ENCODE measurements around the gene LTBP3. TPM values are rescaled to one million over a fixed set of nuclear protein-coding genes. Genes with fewer than 3 reads are reported as not detected.

LTBP3 gene
- total and polyA plus RNA-seq, 9 of the 15 experiments (the other 6 are each of a cell fraction or from before 2014, with no cell fraction given) = 0.06 to 20.5 (median 4.8) TPM

- TF ChIP-seq STAT6 (CRISPR knock-in tag; IDR thresholded peaks at IDR 0.05) (peak; percentile 22; the same call in 1 of the 2 replicates), CHD1 (IDR thresholded peaks at IDR 0.05; ENCODE audit: low read length) (peak; percentile 91), ZNF696 (CRISPR knock-in tag; conservative IDR thresholded peaks at IDR 0.05) (0 out of 2 replicates have a peak, but pooled peaks have one; percentile 52), ZFPM2 (CRISPR knock-in tag; IDR thresholded peaks at IDR 0.05) (0 out of 2 replicates have a peak, but pooled peaks have one; percentile 57), ZNF436 (CRISPR knock-in tag; IDR thresholded peaks at IDR 0.05) (peak; percentile 5; the same call in 1 of the 2 replicates), ZNF197 (CRISPR knock-in tag; IDR thresholded peaks at IDR 0.05; ENCODE audit: low read depth) (no peak), PML (IDR thresholded peaks at IDR 0.05; ENCODE audit: low read length) (peak; percentile 43), PCBP1 (IDR thresholded peaks at IDR 0.05; ENCODE audit: low read depth, low read length, poor library complexity, severe bottlenecking) (no peak), ESRRB (CRISPR knock-in tag; IDR thresholded peaks at IDR 0.05; ENCODE audit: borderline replicate concordance) (0 out of 2 replicates have a peak, but pooled peaks have one; percentile 41), RHOXF2B (CRISPR knock-in tag; conservative IDR thresholded peaks at IDR 0.05) (0 out of 2 replicates have a peak, but pooled peaks have one; percentile 9), PHF21A (IDR thresholded peaks at IDR 0.05; ENCODE audit: borderline replicate concordance, low read depth) (no peak), MBD1 (CRISPR knock-in tag; IDR thresholded peaks at IDR 0.05) (no peak), TBL1XR1 (IDR thresholded peaks at IDR 0.05; ENCODE audit: low read length in 2 of 2) (peak; percentile 83 to 88), TCF3 (CRISPR knock-in tag; IDR thresholded peaks at IDR 0.05) (no peak), ERF (CRISPR knock-in tag; IDR thresholded peaks at IDR 0.05) (peak; percentile 65; the same call in 1 of the 2 replicates), BRD4 (IDR thresholded peaks at IDR 0.05) (no peak; the same call in 1 of the 2 replicates), PTBP1 (IDR thresholded peaks at IDR 0.05; ENCODE audit: low read depth, low read length) (0 out of 2 replicates have a peak, but pooled peaks have one; percentile 67), ZNF23 (CRISPR knock-in tag; IDR thresholded peaks at IDR 0.05) (peak; percentile 77), ZNF3 (CRISPR knock-in tag; IDR thresholded peaks at IDR 0.05) (peak; percentile 61; the same call in 1 of the 2 replicates)
- TF ChIP-seq, protein P1, sequence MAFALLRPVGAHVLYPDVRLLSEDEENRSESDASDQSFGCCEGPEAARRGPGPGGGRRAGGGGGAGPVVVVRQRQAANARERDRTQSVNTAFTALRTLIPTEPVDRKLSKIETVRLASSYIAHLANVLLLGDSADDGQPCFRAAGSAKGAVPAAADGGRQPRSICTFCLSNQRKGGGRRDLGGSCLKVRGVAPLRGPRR (CRISPR knock-in tag; IDR thresholded peaks at IDR 0.05) = no peak
- TF ChIP-seq, protein P2, sequence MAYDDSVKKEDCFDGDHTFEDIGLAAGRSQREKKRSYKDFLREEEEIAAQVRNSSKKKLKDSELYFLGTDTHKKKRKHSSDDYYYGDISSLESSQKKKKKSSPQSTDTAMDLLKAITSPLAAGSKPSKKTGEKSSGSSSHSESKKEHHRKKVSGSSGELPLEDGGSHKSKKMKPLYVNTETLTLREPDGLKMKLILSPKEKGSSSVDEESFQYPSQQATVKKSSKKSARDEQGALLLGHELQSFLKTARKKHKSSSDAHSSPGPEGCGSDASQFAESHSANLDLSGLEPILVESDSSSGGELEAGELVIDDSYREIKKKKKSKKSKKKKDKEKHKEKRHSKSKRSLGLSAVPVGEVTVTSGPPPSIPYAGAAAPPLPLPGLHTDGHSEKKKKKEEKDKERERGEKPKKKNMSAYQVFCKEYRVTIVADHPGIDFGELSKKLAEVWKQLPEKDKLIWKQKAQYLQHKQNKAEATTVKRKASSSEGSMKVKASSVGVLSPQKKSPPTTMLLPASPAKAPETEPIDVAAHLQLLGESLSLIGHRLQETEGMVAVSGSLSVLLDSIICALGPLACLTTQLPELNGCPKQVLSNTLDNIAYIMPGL (CRISPR knock-in tag; IDR thresholded peaks at IDR 0.05) = no peak
Observed at GRCh38 chr11:65505466-65506289, 52.5 kb downstream of the LTBP3 start (continued).
